Activated gamma-delta T cell treated with Interleukin-2 at 50 U/mL for 16 hours (primary cell): ENCODE results near the gene GLRX3.

Source experiments
- DNase-seq: peaks from one replicate; pipeline ENCODE4 v3.0.0-alpha.2; 2020

GLRX3 gene

DNA sequence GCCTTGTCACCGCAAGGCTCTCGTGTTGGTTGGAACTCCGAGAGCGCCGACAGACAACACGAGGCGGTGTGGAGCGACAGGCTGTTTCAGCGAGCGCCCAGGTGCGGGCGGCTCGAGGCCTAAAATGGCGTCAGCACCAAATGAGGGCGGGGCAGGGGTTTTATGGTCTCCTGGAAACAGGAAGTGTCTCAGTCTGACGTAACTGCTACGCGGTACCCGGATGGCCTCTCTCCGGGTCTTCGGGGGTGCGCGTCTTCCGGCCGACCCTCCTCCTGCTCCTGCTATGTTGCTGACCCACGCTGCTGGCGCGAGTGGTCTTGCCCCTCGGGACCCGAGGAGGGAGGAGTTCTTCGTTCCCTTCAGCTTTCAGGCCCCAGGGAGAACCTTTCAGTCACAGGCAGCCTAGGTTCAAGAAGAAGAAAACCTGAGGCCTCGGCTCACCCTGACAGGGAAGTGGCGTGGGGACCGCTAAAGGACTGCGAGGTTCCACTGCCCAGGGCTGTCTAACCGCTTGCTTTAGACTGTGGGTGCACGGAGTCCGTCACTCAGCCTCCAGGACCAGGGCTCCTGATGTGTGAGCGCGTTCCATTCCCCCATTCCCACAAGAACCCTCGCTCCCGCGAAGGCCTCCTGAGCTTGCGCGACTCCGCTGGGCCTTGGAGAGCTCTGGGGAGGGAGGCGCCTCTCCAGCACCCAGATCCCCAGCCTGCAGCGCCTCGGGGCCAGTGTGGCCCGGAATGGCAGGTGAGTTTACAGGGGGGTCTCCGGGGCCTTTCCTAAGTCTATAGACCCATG is 77.3 kb downstream of the GLRX3 start:
- no peak for DNase-seq

DNA sequence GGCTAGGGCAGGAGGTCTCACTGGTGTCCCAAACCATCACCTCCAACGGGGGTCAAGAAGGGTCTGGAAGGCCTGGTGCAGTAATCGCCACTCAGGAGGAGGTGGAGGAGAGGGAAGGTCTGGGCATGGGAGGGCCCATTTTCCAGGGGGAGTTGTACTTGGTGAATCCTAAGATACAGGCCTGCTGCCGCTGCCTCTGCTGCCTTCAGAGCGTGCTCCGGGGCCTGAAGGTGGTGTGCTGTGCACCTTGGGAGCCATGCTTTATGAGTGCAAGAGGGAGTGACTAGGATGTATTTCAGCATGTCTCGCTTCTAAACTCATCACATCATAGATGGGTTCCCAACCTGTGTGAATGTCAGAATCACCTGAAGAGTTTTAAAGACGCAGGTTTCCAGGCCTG is 78.2 kb downstream of the GLRX3 start:
- no peak for DNase-seq

DNA sequence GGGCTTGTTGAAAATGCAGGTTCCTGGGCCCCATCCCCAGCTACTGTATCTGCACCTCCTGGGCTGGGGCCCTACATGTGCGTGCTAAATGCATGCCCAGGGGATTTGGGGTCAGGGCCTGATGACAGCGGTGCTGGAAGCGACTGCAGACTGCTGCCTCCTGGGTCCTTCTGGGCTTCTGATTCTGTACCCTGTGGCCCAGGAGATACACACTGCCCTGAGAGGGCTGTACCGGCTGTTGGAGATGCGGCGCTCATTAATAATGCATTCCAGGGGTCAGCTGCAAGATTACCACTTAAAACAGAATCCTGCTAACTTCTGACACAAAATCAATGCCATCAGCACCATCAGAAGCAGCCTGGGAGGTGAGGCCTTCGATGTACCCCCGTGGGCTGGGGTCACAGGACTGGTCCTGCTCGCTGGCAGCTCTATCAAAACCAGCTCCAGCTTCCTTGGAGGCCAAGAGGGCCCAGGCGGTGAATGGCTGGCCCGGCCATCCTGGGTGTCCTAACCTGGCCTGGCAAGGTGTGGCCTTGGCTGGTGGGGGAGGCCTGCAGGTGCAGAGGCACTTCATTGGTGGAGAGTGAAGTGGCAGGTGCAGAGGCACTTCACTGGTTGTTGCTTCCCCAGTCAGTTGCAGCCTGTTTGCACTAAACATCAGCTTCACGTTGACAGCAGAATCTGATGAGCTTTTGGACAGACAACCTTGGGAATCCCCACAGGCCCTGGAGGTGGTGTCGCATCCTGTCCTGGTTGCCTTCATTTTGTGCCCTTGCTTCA is 79.2 kb downstream of the GLRX3 start:
- no peak for DNase-seq

DNA sequence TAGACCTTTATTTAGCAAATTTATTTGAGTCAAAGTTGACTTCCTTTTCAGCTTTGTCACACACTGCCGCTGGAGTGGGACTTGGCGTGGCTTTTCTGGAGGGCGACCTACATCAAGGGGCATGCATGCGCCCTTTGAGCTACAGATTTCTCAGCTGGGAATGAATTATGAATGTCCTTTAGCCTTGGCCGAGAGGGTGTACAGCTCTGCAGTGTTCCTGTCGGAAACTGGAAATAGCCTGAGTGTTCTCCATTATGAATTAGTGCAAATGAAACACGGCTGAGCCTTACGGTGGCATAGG is 79.7 kb downstream of the GLRX3 start:
- DNase-seq = no peak

DNA sequence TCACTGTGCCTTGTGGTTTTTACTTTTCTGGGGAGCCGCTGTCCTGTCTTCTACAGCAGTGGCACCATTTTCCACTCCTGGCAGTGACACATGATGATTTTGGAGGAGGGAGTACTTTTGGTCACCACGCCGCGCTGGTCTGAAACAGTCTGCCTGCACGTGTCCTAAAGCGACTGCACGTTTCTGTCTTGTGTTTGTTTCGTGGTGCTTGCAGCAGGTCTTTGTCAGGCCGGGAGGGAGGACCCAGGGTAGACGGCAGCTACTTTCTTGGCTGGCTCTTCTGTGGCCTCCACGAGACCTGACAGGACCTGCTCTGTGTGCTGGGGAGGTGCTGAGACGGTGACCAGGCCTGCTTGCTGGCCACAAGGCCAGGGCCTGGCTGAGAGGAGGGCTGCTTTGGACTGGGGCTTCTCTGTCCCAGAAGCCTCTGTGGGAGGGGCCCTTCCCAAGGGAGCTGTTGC is 82.0 kb downstream of the GLRX3 start:
- no peak for DNase-seq

DNA sequence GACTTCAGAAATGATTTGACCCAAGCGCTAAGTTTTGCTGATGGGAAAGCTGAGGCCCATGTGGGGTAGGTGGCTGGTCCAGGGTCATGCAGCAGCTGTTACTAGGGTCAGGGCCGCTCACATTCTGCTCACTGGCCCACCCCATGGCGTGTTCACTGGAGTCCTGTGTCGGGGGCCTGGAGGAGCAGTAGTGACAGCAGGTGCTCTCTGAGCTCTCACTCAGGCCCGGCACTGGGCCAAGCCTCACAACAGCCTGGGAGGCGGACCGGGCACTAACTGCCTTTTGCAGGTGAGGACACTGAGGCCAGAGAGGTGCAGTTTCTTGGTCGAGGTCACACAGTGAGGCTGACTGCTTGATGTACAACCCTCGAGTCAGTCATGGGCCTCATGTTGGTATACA is 82.7 kb downstream of the GLRX3 start:
- DNase-seq = no peak

DNA sequence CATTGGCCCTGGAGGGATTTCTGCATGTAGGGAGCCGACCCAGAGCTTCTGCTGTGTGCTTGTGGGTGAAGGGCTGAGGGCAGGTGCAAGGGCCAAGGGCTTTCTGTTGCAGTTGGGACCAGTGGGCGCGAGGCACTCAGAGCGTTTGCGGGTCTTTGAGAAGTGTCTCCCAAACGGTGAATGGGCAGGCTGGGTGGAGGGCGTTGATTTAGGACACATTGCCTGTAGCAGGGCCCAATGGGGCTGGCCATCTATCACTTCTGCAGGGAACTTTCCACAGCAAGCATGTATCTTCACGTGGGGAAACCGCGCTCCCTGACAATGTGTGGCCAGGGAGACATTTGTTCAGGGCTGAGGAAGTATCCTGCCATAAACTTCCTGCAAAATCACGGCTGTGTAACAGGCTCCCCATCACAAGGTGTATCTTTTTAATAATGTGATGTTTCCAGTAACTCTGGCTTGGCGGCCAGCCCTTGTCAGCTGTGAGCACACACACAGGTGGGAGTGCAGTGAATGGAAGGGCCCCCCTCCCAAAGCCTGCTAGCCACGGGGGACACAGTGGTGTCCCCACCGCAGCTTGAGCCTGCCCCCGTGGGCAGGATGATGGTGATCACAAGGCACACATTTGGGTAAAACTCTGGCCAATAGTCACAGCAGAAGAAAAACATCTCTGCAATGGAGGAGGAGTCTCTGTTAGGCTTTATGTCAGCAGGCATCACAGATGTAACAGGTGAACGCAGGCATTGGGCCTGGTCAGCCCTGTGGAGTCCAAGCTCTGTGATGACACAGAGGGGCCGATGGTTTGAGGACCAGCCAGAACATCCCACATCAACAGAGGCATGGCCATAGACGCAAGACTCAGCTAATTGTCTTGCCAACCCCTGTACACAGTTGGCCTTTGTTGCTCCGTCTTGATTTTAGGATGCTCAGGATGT is 84.3 kb downstream of the GLRX3 start:
- DNase-seq = no peak

DNA sequence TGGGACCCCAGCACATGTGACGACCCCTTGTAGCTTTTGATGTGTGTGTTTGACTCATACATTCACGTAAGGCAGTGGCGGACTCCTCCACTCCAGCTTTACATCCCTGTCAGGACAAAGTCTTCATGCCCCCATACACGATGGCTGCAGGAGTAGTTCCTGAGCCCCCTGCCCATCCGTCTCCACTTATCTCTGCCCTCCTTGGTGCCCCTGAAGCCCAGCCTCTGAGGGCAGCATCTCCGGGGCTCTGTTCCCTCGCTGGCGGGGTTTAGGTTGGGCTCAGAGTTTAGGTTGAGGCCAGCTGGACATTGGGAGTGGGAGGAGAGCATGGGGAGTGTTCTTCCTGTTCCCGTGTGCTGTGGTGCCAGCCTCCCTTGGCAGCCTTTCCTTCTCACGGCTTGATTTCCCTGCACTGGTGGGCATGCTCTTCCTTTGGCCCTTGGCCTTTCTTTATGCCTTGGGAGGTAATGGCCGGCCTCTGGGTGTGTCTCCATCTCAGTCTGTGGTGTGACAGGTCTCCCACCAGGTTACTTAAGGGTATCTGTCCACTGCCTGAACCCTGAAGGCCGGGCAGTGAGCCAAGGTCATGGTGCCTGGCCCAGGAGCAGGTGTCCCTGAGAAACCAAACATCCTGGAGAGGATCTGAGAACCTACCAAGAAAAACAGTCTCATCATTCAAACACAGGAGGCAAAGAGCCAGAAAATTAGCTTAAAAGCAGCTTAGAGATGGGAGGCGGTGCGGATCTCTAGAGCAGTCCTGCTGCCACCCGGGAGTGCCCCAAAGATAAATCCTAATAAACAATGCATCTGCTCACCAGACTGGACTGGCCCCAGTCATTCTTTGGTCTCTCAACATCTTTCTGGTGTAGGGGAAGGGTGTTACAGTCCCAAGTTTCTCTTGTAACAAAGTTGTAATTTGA is 85.5 kb downstream of the GLRX3 start:
- no peak for DNase-seq

DNA sequence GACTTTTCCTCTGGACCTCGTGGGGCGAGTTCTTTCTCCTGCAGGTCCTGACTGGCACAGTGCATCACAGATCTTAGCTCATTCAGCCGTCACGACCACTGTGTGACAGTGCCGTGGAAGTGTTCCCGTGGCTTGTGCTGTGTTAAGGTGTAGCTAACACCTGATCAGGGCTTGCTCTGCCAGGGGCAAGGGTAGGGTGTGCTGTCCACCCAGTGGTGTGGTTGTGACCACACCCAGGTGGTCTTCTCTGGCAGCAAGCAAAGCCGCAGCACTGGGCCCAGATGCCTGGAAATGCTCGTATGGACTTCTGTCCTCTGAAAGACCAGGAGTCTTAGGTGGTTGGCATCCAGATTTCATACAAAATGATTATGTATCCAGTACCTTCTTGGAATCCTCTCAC is 86.2 kb downstream of the GLRX3 start:
- DNase-seq = no peak

DNA sequence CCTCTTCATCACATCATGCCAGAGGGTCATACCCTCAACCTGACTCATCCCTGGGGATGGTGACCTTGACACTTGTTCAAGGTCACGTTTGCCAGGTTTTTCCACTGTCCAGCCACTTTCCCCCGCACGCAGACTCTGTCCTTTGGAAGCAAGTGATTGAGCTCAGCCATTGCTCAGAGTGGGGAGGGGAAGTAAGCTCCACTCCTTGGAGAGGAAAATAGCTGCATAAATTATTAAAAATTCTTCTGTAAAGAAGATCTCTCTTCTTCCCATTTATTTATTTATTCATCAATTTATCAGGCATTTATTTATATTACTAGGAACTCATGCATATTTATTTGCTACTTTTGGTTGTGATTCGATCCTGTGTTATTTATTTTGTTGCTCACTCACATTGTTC is 88.0 kb downstream of the GLRX3 start:
- DNase-seq = no peak

DNA sequence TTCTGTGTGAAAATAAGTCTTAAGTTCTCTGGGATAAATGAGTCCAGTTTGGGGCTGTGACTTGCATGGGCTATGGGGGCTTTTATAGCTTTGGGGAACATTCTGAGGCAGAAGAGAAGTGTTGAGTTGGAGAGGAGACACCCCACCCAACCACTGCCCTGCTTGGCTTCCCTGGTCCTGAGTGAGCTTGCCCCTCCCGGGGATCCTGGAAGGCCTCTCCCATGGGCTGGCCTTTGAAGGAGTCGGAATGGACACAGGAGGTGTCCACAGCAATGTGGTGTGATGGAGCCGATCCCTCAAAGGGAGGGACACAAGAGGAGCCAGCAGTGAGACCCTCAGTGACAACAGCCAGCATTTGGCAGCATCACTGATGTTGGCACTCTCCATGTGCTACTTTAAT is 89.8 kb downstream of the GLRX3 start:
- DNase-seq = no peak

DNA sequence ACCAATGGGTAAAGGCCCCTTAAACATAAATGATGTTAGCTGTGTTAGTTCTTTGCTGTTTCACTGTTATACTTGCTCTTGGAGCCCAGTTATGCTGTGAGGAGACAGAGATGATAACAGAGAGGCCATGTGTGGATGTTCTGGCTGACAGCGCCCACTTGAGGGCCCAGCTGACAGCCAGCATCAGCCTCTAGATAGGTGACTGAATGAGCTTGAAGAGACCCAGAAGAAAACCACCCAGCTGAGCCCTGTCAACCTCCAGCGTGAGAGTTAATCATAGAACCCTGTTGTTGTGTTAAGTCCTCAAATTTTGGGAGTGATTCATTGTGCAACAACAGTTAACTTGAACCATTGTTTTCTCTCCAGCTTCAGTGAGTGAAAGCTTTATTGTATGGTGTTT is 91.7 kb downstream of the GLRX3 start:
- DNase-seq = no peak
